ENCODE measurements around the gene NOS1AP. TPM values are rescaled to one million over a fixed set of nuclear protein-coding genes. Genes with fewer than 3 reads are reported as not detected.

Gene NOS1AP
- total and polyA plus RNA-seq, 8 donors: 0.25 to 13.8 (median 6.2) TPM

GRCh38 chr1:162250004-162250730 is 180.7 kb downstream of the NOS1AP start:
- DNase-seq: no peak
- H3K4me1 ChIP-seq: peaks cover 0 to 21% (median 4%) of the 10 kb centered on the region in 4 donors
- H3K9me3 ChIP-seq: no peaks in the 10 kb centered on the region
- no peak overlapping the region for H3K4me3 ChIP-seq
- H3K27ac ChIP-seq: no peak overlapping the region
- H3K27me3 ChIP-seq: no peaks in the 10 kb centered on the region
- TF ChIP-seq POLR2A (IDR thresholded peaks at IDR 0.05): no peak
- no peaks in the 10 kb centered on the region for H3K36me3 ChIP-seq
- intact Hi-C loops (cut with DNase I; ENCODE audit: low total_unique reads): no loop called here
- 77 to 89% (median 87%) methylated on average over 2 of the region's 2 CpGs for WGBS, 5 donors

- intact Hi-C loops (cut with DNase I; ENCODE audit: low total_unique reads): no loop called here
- Histone ChIP-seq H3K36me3 (no peaks in the 10 kb centered on the region), H3K27me3 (no peaks in the 10 kb centered on the region), H3K4me3 (no peak overlapping the region), H3K27ac (no peak overlapping the region), H3K4me1 (peaks cover 0 to 28% (median 8%) of the 10 kb centered on the region in 4 donors), H3K9me3 (no peaks in the 10 kb centered on the region)
- DNase-seq: no peak
- 86 to 93% (median 92%) methylated on average over 2 of the region's 2 CpGs for WGBS, 5 donors
- no peak for TF ChIP-seq EP300 (IDR thresholded peaks at IDR 0.05)
Measured at GRCh38 chr1:162251102-162251501, 181.6 kb downstream of the NOS1AP start.

- Histone ChIP-seq H3K36me3 (no peaks in the 10 kb centered on the region), H3K4me1 (peaks cover 0 to 22% (median 5%) of the 10 kb centered on the region in 4 donors), H3K27me3 (no peaks in the 10 kb centered on the region), H3K27ac (no peak overlapping the region), H3K4me3 (no peak overlapping the region), H3K9me3 (no peaks in the 10 kb centered on the region)
- no peak for TF ChIP-seq EP300 (IDR thresholded peaks at IDR 0.05)
- no peak for TF ChIP-seq CTCF (IDR thresholded peaks at IDR 0.05)
- no peak for TF ChIP-seq POLR2A (IDR thresholded peaks at IDR 0.05)
- no peak for TF ChIP-seq POLR2AphosphoS5 (IDR thresholded peaks at IDR 0.05)
- 76 to 91% (median 87%) methylated on average over 2 of the region's 2 CpGs for WGBS, 5 donors
- DNase-seq: no peak
- intact Hi-C loops (cut with DNase I; ENCODE audit: low total_unique reads): no loop called here
Measured at GRCh38 chr1:162252214-162252613, 182.7 kb downstream of the NOS1AP start.

GRCh38 chr1:162253790-162254189 is 184.3 kb downstream of the NOS1AP start:
- no peaks in the 10 kb centered on the region for H3K9me3 ChIP-seq
- no peak overlapping the region for H3K27ac ChIP-seq
- no peaks in the 10 kb centered on the region for H3K27me3 ChIP-seq
- DNase-seq: no peak
- intact Hi-C loops (cut with DNase I; ENCODE audit: low total_unique reads): no loop called here
- H3K4me3 ChIP-seq: no peak overlapping the region
- TF ChIP-seq EP300 (IDR thresholded peaks at IDR 0.05): no peak
- no peak for TF ChIP-seq POLR2A (IDR thresholded peaks at IDR 0.05)
- TF ChIP-seq CTCF (IDR thresholded peaks at IDR 0.05): no peak
- no peak for TF ChIP-seq POLR2AphosphoS5 (IDR thresholded peaks at IDR 0.05)
- WGBS, 5 donors: 88 to 95% (median 91%) methylated on average over 3 of the region's 3 CpGs
- no peaks in the 10 kb centered on the region for H3K36me3 ChIP-seq
- H3K4me1 ChIP-seq: peaks cover 0 to 17% (median 4%) of the 10 kb centered on the region in 4 donors

GRCh38 chr1:162256287-162256686 is 186.8 kb downstream of the NOS1AP start:
- intact Hi-C loops (cut with DNase I; ENCODE audit: low total_unique reads): no loop called here
- WGBS, 5 donors: 76 to 86% (median 83%) methylated on average over 4 of the region's 4 CpGs

More at GRCh38 chr1:162256287-162256686, 186.8 kb downstream of the NOS1AP start:
- TF ChIP-seq CTCF (IDR thresholded peaks at IDR 0.05): no peak
- Histone ChIP-seq H3K9me3 (no peaks in the 10 kb centered on the region), H3K27ac (no peak overlapping the region), H3K36me3 (no peaks in the 10 kb centered on the region), H3K4me3 (no peak overlapping the region), H3K4me1 (peaks cover 0 to 17% (median 4%) of the 10 kb centered on the region in 4 donors), H3K27me3 (no peaks in the 10 kb centered on the region)
- no peak for DNase-seq

Measured in stomach (tissue), 9 donors.